Tongue (tissue), 2 donors: ENCODE results near the gene DHX38. TPM values are rescaled to one million over a fixed set of nuclear protein-coding genes. Genes with fewer than 3 reads are reported as not detected.
"Not testable (repeated sequence)": the region's sequence is repeated elsewhere in the genome, so short reads cannot be mapped to it uniquely, and the experiment has no call there.

Experiments
- DNase-seq: peaks from one replicate; pipeline ENCODE4 v3.0.0-alpha.2; 2015
- total RNA-seq: library from RNA; depleted of rRNA; stranded (reverse); fragments of >200 nt; gene quantifications from one replicate; pipeline ENCODE4 v1.2.3, GENCODE V29; 2014

Gene DHX38
- total RNA-seq = 54.2 TPM

- DNase-seq = peak; percentile 99
These were observed at the start of gene DHX38, which contains the start of gene TXNL4B for GRCh38 chr16:72093448-72094265. TSS of gene DHX38 (plus strand) at chr16:72093847. CDS start at chr16:72096158, 2,311 bp downstream. TSS of gene TXNL4B (minus strand) at chr16:72093620. CDS start at chr16:72090749, 2,871 bp downstream.

- DNase-seq = no peak
These were observed 49.4 kb upstream of the DHX38 start for GRCh38 chr16:72044296-72044695.

GRCh38 chr16:72044825-72045359 lies 48.8 kb upstream of the DHX38 start:
- no peak for DNase-seq

GRCh38 chr16:72049110-72049509 lies 44.5 kb upstream of the DHX38 start:
- no peak for DNase-seq

DNA sequence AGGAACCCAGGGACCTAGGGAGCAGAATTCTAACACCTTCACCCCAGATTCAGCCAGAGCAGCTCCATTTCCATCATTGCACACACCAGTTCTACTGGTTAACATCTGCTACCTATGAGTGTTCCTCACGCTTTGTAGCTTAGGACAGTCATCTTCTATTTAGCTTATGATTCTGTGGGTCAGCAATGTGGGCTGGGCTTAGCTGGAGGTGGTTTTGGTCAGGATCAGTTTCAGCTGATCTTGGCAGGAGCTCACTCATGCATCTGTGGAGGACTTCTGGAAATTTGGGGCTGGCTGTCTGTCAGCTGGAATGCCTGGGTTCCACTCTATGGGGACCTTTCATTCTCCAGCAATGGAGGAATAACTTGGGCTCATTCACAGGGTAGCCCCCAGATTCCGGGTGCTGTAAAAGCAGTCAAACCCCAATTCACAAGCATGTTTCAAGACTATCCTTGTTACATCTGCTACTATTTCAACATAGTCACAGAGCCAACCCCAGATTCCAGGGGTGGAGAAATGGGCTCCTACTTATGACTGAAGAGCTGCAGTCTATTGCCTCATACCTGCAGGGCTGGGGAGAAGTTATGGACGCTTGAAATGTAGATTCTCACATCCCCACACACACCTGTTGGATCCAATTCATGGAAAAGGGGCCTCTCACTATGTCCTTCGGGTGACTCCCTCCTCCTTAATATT lies 42.7 kb upstream of the DHX38 start:
- DNase-seq = no peak

DNA sequence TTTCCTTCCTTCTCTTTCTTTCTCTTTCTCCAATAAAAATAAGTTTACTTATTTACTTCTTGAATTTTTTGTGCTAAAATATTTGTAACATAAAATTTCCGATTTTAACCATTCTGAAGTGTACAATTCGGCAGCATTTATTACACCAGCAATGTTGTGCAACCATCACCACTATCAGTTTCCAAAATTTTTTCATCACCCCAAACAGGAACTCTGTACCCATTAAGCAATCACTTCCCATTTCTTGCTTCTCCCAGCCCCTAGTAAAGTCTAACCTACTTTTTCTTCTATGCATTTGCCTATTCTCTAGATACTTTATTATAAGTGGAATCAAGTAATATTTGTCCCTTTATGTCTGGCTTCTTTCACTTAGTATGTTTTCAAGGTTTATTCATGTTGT lies 41.8 kb upstream of the DHX38 start:
- no peak for DNase-seq

DNA sequence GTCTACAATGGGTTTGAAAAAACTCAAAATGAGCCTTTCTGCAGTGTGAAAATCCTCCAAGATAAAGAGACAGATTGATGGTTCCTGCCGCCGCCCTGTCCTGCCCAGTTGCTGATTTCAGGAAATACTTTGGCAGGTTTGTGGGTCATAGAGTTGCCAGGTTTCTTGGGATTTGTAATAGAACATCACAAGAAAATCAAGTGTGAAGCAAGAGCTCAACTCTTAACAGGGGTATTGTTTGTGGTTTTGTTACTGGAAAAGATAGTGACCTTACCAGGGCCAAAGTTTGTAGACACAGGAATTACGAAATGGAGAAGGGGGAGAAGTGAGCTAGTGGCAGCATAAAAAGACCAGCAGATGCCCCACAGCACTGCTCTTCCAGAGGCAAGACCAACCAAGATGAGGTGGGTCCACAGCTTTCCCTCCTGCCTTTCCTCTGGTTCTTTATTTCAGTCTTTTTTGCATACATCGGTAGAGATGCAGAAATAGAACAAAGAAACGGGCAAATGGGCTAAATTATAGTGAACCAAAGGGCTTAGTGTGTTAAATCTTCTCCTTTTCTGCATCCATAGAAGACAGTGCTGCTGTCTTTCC lies 39.3 kb upstream of the DHX38 start, which contains the start of gene HP:
TSS of gene HP (plus strand) at position 252 of the 594 bp plus-strand sequence. CDS start at position 400, 148 bp downstream.
- DNase-seq = not testable (repeated sequence)

GRCh38 chr16:72055911-72056310 lies 37.7 kb upstream of the DHX38 start:
- DNase-seq = no peak

GRCh38 chr16:72057313-72057712 lies 36.3 kb upstream of the DHX38 start:
- not testable (repeated sequence) for DNase-seq

- not testable (repeated sequence) for DNase-seq
These were observed 34.6 kb upstream of the DHX38 start for GRCh38 chr16:72059060-72059459.

- no peak for DNase-seq
These were observed 33.2 kb upstream of the DHX38 start for GRCh38 chr16:72060405-72060804.

- DNase-seq = no peak
These were observed 32.1 kb upstream of the DHX38 start for GRCh38 chr16:72061564-72061963.

DNA sequence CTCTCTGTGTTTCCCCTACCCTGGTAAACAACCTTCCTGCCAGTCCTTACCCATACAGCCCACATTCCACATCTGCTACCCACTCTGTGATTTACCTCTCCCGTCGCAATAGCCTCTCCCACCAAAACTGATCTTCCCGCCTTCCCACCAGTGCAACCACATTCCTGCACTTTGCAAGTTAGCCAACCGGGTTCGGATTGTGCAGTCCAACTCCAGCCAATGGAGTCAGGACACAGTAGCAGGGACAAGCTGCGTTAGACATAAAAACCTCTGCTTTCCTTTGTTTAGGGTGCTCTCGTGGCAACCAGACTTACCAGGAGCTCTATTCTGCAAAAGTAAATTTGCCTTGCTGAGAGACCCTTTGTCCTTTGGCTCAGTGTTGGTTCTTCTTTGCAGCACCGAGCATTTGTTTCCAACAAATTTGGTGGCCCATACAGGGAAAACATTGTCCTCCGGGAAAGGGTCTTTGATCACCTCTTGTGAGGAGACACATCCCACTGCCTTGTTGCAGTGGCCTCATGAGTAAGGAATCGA lies 29.2 kb upstream of the DHX38 start:
- DNase-seq = no peak

DNA sequence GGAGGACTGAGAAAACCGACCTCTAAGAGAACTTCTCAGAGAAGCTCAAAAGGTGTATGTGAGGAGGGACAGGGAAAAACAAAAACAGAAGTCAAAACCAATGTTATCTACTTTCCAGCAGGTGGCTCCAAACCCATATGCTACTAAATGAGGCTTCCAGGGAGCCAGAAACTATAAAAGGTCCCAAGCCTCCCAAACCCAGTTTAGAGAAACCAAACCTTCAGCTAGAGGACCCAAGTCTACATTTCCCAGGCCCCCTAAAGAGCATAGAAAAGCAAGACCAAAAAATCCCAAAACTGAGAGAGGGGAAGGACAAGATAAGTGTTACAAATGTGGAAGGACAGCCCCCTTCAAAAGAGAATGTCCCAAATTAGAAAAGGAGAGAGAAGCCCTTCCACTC lies 26.9 kb upstream of the DHX38 start:
- peak; percentile 34 for DNase-seq

GRCh38 chr16:72068930-72069329 lies 24.7 kb upstream of the DHX38 start:
- DNase-seq = no peak

- no peak for DNase-seq
These were observed 20.9 kb upstream of the DHX38 start for GRCh38 chr16:72072514-72073342.

- no peak for DNase-seq
These were observed 20.0 kb upstream of the DHX38 start for GRCh38 chr16:72073560-72074230.

- not testable (repeated sequence) for DNase-seq
These were observed 18.6 kb upstream of the DHX38 start for GRCh38 chr16:72075067-72075466.

GRCh38 chr16:72076991-72077706 lies 16.5 kb upstream of the DHX38 start:
- DNase-seq = not testable (repeated sequence)

- DNase-seq = no peak
These were observed 9.8 kb upstream of the DHX38 start for GRCh38 chr16:72083778-72084404.
